HL-60 (cell line): ENCODE results near the gene MARCHF11.

ENCODE experiments used
- CTCF ChIP-seq: IDR thresholded peaks from one replicate; pipeline ENCODE4 v1.5.1; 2011; ENCODE audit warnings: low read length, control low read depth, inconsistent platforms; ENCODE audit not compliant: insufficient read depth
- GABPA ChIP-seq: IDR thresholded peaks from 2 replicates; pipeline ENCODE4 v1.6.1; 2012; ENCODE audit warnings: low read depth
- POLR2AphosphoS5 ChIP-seq: IDR thresholded peaks from 2 replicates; pipeline ENCODE4 v1.6.1; 2012; ENCODE audit warnings: low read depth
- REST ChIP-seq: IDR thresholded peaks from 2 replicates; pipeline ENCODE4 v1.6.1; 2012; ENCODE audit warnings: low read depth; ENCODE audit not compliant: insufficient replicate concordance
- SPI1 ChIP-seq: IDR thresholded peaks from 2 replicates; pipeline ENCODE4 v1.6.1; 2012; ENCODE audit warnings: low read depth, mild to moderate bottlenecking, borderline replicate concordance

- TF ChIP-seq CTCF (no peak), POLR2AphosphoS5 (no peak), GABPA (no peak), REST (no peak), SPI1 (no peak)
These were observed 42.4 kb downstream of the MARCHF11 start for GRCh38 chr5:16137177-16137576.
